GM19395 (cell line): ENCODE measurements around the gene ACTR5.
"Not testable (repeated sequence)": the region's sequence is repeated elsewhere in the genome, so short reads cannot be mapped to it uniquely, and the experiment has no call there.

Experiments
- ATAC-seq: cut with Tn5 transposase; IDR thresholded peaks from one replicate; pipeline ENCODE4 v1.9.1; 2021; ENCODE audit warnings: mild to moderate bottlenecking, moderate library complexity; ENCODE audit not compliant: unreplicated experiment

The ACTR5 gene

GRCh38 chr20:38804682-38805501 is 56.6 kb downstream of the ACTR5 start:
- peak; percentile 45 for ATAC-seq

GRCh38 chr20:38805502-38805957 is 57.3 kb downstream of the ACTR5 start, which contains the start of gene PPP1R16B:
Gene PPP1R16B (plus strand): TSS chr20:38805697. CDS start chr20:38835926, 30,229 bp downstream.
- ATAC-seq = peak; percentile 49

GRCh38 chr20:38805958-38806854 is 57.9 kb downstream of the ACTR5 start:
- ATAC-seq = no peak

- no peak for ATAC-seq
Observed at GRCh38 chr20:38806855-38807655, 58.8 kb downstream of the ACTR5 start.

GRCh38 chr20:38809942-38810341 is 61.7 kb downstream of the ACTR5 start:
- ATAC-seq = peak; percentile 29

- ATAC-seq = no peak
Observed at GRCh38 chr20:38810926-38811630, 62.8 kb downstream of the ACTR5 start.

- no peak for ATAC-seq
Observed at GRCh38 chr20:38811769-38812168, 63.5 kb downstream of the ACTR5 start.

- ATAC-seq = no peak
Observed at GRCh38 chr20:38812182-38812581, 63.9 kb downstream of the ACTR5 start.

- no peak for ATAC-seq
Observed at GRCh38 chr20:38812709-38813573, 64.7 kb downstream of the ACTR5 start.

GRCh38 chr20:38813574-38813962 is 65.3 kb downstream of the ACTR5 start:
- not testable (repeated sequence) for ATAC-seq

GRCh38 chr20:38815446-38815845 is 67.2 kb downstream of the ACTR5 start:
- no peak for ATAC-seq

GRCh38 chr20:38818113-38819065 is 70.1 kb downstream of the ACTR5 start:
- no peak for ATAC-seq
